Islet of Langerhans (tissue), 1 donor: ENCODE results near the gene RBM10.
A peak's percentile ranks its signal among the peaks of the same experiment; 100 is the strongest.

Experiments
- FAIRE-seq: peaks from one replicate; lab custom pipeline; 2011; peaks lifted over from hg19 to GRCh38; lab: Jason Lieb, UNC

The RBM10 gene

DNA sequence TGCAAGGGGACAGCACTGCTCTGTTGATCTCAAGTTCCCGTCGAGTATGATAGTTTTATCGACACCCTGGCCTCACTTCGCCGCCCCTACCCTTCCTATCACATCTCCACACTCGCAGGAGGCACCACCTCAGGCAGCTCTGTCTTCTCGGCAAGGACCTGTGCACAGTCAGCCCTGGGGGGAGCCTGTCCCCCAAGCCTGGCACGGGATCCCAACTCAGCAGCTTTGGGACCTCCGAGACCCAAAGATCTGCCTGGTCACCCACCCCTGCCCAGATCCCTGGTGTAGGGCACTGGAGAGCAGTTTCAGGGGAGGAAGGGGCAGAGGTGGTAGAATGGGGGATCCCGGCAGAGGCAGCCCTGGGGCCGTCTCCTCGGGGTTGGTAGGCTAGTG is 30.6 kb downstream of the RBM10 start:
- FAIRE-seq: no peak

DNA sequence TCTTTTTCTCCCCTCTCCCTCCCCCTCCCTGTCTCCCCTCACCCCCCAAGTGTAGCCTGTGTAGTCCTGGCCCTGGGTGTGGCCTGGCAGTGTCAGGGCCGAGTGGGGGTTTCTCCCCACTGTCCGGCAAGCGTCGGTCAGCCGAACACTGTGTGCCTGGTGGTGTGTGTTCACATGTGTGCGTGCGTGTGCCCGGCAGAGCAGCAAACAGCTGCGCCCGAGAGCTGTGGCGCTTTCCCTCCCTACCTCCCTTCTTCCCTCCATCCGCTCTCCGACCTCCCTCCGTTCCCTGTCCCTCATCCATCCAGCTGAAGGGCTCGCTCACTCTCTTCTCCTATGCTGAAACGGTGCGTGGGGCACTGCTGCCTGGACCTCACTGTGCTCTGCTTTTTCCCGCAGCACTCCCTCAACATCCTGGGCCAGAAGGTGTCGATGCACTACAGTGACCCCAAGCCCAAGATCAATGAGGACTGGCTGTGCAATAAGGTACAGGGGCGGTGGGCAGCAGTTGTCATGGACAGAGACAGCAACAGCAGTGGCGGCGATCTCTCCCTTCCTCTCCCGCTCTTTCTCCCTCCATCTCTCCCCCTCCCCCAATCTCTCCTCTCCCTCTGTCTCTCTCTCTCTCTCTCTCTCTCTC is 31.2 kb downstream of the RBM10 start:
- no peak for FAIRE-seq

DNA sequence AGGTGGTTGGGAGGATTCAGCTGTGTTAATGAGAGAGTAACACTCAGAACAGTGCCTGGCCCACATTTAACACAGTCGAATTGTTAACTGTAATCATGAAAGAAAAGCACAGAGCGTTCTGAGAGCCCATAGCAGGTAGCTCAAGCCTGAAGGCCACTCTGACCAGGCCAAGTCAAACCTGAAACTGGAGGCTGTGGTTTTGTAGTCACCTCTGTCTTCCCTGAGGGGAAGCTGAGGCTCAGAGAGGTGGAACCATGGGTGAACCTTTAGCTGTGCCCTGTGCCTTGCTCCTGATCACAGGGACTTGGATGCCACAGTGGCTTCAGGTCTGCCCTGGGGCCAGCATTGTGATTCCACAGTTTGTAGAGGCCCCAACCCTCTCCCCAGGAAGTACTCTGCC is 32.1 kb downstream of the RBM10 start:
- no peak for FAIRE-seq

- no peak for FAIRE-seq
These were observed 33.3 kb downstream of the RBM10 start for GRCh38 chrX:47178337-47178736.

- no peak for FAIRE-seq
These were observed 34.4 kb downstream of the RBM10 start for GRCh38 chrX:47179221-47179927.

- no peak for FAIRE-seq
These were observed 34.9 kb downstream of the RBM10 start for GRCh38 chrX:47179928-47180255.

- no peak for FAIRE-seq
These were observed 35.3 kb downstream of the RBM10 start for GRCh38 chrX:47180346-47180745.

DNA sequence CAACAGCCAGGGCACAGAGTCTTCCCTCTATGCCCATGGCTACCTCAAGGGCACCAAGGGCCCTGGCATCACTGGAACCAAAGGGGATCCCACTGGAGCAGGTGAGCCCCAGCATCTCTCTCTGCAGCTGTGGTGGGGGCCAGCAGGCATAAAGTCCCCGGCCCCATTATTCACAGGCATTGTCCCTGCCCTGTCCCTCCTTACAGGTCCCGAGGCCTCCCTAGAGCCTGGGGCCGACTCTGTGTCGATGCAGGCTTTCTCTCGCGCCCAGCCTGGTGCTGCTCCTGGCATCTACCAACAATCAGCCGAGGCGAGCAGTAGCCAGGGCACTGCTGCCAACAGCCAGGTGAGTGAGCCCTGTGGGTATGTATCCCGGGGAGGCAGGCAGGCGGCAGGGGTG is 36.3 kb downstream of the RBM10 start:
- FAIRE-seq: no peak

- no peak for FAIRE-seq
These were observed 37.2 kb downstream of the RBM10 start for GRCh38 chrX:47182106-47182700.

DNA sequence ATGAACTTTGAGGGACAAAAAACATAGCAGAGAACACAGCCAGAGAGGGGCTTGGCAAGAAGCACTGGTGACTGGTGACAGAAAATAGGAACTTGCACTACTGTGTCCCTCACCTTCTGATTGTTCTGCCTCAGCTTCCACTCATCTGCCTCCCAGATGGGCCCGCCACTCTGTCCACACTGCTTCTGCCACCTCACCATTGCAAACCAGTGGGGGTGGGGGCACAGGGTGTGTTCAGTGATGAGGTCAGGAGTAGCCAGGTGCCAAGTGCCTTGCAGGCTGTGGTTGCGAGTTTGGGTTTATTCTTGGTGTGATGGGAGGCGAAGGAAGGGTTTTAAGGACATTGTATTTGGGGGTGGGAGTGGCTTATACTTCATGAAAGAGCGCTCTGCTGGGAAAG is 39.5 kb downstream of the RBM10 start:
- FAIRE-seq: no peak

DNA sequence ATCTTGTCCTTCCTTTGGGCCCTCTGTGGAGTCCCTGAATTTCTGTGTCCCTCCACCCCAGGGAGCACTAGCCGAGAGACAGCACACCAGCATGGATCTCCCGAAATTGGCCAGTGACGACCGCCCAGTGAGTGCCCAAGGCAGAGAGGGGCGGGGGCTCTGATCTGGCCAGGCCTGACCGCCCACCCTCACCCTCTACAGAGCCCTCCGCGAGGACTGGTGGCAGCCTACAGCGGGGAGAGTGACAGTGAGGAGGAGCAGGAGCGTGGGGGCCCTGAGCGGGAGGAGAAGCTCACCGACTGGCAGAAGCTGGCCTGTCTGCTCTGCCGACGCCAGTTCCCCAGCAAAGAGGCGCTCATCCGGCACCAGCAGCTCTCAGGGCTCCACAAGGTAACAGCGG is 40.2 kb downstream of the RBM10 start:
- no peak for FAIRE-seq

DNA sequence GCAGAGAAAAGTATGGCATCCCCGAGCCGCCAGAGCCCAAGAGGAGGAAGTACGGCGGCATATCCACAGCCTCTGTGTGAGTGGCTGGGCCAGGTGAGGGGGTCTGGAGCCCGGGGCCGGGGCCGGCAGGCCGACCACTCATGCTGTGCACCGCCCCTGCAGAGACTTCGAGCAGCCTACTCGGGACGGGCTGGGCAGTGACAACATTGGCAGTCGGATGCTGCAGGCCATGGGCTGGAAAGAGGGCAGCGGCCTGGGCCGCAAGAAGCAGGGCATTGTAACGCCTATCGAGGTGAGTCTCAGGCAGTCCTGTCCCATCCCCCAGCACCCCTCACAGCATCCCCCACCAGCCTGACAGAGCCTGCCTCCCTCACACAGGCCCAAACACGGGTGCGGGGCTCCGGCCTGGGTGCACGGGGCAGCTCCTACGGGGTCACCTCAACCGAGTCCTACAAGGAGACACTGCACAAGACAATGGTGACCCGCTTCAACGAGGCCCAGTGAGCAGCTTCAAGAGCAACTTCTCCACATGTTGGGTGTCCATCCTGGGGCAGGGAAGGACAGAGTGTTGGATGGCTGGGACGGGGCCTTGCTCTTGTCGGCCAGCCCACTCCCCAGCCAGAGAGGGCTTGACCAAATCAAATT is 41.2 kb downstream of the RBM10 start:
- FAIRE-seq: no peak

DNA sequence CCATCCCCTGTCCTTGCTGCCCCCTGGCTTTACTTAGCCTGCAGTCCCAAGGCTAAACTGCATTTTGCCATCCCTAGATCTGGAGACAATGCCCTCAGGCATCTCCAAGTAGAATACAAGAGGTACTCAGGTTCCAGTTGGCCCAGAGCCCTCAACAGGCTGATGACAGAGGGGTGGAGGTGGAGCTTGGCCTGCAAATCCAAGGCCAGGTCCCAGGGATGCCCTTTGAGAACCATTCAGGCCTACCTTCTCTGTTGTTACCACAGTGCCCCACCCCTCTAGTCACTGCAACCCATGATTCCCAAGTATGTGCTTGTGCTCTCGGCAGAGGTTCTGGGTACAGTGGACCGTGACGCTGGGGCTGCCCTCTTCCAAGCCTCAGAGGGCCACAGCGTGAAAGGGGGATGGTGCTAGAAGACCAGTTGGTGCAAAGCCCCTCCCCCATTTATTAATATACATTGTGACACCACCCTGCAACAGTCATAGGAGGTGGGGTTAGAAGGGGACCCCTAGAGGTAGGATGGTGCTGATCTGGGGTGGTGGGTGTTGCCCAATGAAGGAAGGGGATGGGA is 42.2 kb downstream of the RBM10 start:
- FAIRE-seq: no peak

GRCh38 chrX:47189906-47190305 is 44.9 kb downstream of the RBM10 start:
- no peak for FAIRE-seq

- FAIRE-seq: peak; percentile 91
These were observed 45.6 kb downstream of the RBM10 start for GRCh38 chrX:47190445-47191269.

DNA sequence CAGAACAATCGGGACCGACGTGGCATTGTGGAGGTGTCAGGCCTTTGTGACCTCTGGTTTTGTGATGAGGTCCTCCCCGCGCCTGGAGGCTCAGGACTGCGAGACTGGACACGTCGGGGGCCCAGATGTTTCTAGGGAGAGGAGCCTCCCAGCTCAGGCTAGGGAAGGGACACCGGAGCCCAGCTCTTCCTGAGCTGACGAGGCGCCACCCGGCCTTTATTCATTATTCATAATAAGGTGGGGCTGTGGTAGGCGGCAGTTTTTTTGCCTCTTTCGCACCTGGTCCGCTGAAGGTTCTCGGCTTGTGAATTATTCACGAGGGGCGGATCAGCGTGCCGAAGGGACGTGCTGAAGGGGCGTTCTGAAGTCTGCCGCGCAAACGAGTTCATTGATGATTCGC is 46.3 kb downstream of the RBM10 start:
- no peak for FAIRE-seq

DNA sequence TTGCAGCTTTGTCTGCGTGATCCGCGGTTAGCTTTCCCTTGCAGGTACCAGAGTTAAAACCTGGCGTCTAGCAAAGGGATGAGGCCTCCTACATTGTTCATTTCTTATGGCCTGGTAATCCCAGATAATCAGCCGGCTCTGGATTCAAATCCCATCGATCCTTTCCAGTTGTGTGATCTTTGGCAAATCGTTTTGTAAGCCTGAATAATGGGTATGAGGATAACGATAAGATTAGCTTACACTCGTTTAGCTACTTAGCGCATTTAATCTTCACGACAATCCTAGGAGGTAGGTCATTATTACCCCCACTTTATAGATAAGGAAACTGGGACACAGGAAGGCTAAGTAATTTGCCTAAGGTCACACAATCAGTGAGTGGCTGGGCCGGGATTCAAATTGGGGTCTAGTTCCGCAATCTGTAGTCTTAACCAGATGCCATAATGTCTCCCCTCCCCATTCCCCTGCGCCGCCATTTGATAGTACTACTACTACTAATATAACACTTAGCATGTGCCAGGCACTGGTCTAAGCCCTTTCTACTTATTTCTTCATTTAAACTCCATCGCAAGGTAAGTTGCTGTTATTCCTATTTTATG is 46.9 kb downstream of the RBM10 start:
- FAIRE-seq: no peak

DNA sequence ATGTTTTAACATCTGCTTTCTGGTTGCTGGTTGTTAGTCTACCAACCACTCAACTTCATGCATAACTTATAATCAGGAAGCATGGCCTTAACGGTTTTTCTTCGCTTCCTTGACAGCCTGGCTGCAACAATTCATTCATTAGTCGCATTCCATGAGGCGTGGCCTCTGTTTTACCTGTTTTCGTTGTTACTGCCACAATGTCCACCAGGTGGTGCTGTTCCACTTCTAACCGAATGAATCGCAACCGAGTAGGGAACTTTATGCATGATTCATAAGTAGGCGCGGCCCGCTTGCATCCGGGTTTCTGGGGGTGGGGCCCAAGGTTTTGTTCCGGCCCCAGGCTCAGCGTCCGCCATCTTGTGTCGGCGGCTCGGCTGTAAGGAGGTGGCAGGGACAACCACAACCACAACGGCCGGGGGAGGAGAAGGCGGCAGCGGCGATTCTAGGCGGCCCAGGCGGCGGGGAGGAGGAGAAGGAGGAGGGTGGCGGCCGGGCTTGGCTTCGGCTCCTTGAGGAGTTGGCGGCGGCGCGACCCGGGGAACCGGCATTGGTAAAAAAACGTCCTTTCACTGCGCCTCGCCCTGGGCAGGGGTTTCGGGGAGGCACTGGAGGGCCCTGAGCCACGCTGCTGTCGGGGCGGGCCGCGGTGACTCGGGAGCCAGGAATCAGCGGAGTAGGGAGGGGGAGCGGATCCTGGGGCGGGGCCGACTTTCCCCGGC is 48.6 kb downstream of the RBM10 start, which contains the start of gene UBA1:
Gene UBA1, plus strand, starts transcription at position 355 of the 719 bp plus-strand sequence. CDS start 4,974 bp downstream, outside the sequence.
- FAIRE-seq: no peak

DNA sequence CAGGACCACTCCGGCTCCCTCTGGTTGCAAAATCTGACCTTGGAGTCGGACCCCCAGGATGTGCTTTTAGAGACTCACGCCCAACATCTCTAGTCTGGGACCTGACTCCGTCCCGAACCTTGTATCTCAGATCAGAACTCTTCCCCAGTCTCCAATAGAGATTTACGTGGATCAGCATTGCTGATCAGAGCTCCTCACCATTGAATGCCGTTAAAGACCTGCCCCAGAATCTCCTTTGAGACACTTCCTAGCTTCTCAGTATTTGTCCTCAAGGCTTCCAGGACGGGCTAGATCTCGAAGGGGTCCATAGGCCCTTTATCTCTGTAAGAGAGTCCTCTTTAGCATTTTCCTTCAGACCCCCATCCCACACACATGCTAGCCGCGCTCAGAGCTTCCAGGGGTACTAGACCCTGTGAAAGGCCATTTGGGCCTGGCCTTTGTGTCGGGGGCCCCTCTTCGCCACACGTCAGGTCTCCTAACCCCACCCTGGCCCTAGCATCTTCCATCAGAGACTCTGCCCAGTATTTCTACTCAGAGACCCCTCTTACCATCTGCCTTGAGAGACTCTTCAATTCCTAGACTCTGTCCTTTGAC is 49.3 kb downstream of the RBM10 start:
- FAIRE-seq: no peak

- no peak for FAIRE-seq
These were observed 51.1 kb downstream of the RBM10 start for GRCh38 chrX:47196098-47196497.

DNA sequence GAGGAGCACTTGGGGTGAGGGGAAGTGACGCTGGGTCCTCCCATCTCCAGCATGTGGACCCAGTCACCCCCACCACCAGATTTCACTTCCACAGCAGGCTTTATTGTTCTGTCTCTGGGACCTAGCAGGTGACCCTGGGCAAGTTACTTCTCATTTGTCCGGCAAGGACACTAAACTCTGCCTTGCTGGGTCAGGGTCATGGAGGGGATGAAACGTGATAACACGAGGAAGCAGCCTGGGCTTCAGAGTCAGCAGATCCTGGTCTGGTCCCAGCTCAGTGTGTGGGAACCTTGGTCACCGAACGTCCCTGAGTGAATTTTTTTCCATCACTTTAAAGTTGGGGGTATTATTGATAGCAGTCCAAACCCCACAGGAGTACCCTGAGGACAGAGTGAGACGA is 52.5 kb downstream of the RBM10 start:
- FAIRE-seq: no peak
